HG03025 (cell line): ENCODE data around the gene URB2.
A peak's percentile ranks its signal among the peaks of the same experiment; 100 is the strongest.
"Not testable (repeated sequence)": the region's sequence is repeated elsewhere in the genome, so short reads cannot be mapped to it uniquely, and the experiment has no call there.

Experiments used
- ATAC-seq: cut with Tn5 transposase; IDR thresholded peaks from one replicate; pipeline ENCODE4 v1.9.1; 2021; ENCODE audit warnings: mild to moderate bottlenecking, moderate library complexity; ENCODE audit not compliant: unreplicated experiment, low FRiP score

Gene URB2

GRCh38 chr1:229613938-229614337, 12.1 kb upstream of the URB2 start:
- no peak for ATAC-seq

GRCh38 chr1:229614701-229615100, 11.3 kb upstream of the URB2 start:
- ATAC-seq, result no peak

- no peak for ATAC-seq
These were observed 8.5 kb upstream of the URB2 start for GRCh38 chr1:229617351-229618100.

GRCh38 chr1:229619002-229619401, 7.0 kb upstream of the URB2 start:
- no peak for ATAC-seq

GRCh38 chr1:229619614-229620013, 6.4 kb upstream of the URB2 start:
- no peak for ATAC-seq

GRCh38 chr1:229620876-229621275, 5.2 kb upstream of the URB2 start:
- no peak for ATAC-seq

- no peak for ATAC-seq
These were observed 4.4 kb upstream of the URB2 start for GRCh38 chr1:229621663-229622062.

GRCh38 chr1:229622641-229623120, 3.4 kb upstream of the URB2 start:
- ATAC-seq, result not testable (repeated sequence)

- no peak for ATAC-seq
These were observed 2.8 kb upstream of the URB2 start for GRCh38 chr1:229623225-229623624.

GRCh38 chr1:229623838-229624237, 2.2 kb upstream of the URB2 start:
- ATAC-seq, result no peak

- no peak for ATAC-seq
These were observed 1.5 kb upstream of the URB2 start for GRCh38 chr1:229624521-229625070.

GRCh38 chr1:229625071-229625914, 754 bp upstream of the URB2 start:
- ATAC-seq, result peak; percentile 41

GRCh38 chr1:229627003-229627402, 956 bp downstream of the URB2 start:
- ATAC-seq, result no peak

GRCh38 chr1:229629261-229629660, 3.2 kb downstream of the URB2 start:
- ATAC-seq, result no peak

GRCh38 chr1:229631148-229631547, 5.1 kb downstream of the URB2 start:
- ATAC-seq, result no peak

GRCh38 chr1:229631966-229632365, 5.9 kb downstream of the URB2 start:
- no peak for ATAC-seq

GRCh38 chr1:229636042-229636441, 10.0 kb downstream of the URB2 start:
- ATAC-seq, result no peak

- ATAC-seq, result no peak
These were observed 11.7 kb downstream of the URB2 start for GRCh38 chr1:229637746-229638145.

GRCh38 chr1:229640455-229640854, 14.4 kb downstream of the URB2 start:
- ATAC-seq, result no peak

GRCh38 chr1:229641306-229641705, 15.3 kb downstream of the URB2 start:
- ATAC-seq, result no peak

- no peak for ATAC-seq
These were observed 16.3 kb downstream of the URB2 start for GRCh38 chr1:229642376-229642775.
